Neural cell (in vitro differentiated cells): ENCODE results near the gene KRT35.

Experiments used
- EP300 ChIP-seq: fragments of 450-650 bp; conservative IDR thresholded peaks from 2 replicates; pipeline ENCODE4 v1.6.1; 2014; ENCODE audit warnings: antibody characterized with exemption, mild to moderate bottlenecking, moderate library complexity; ENCODE audit not compliant: poor library complexity, severe bottlenecking
- EZH2 ChIP-seq: fragments of 200-600, 300-800 bp; shearing (Covaris generic), sonication (generic); IDR thresholded peaks from 2 replicates; pipeline ENCODE4 v1.6.1; 2014; ENCODE audit warnings: antibody characterized with exemption, low read length, borderline replicate concordance, mild to moderate bottlenecking; ENCODE audit not compliant: insufficient read depth, poor library complexity, severe bottlenecking
- POLR2AphosphoS5 ChIP-seq: IDR thresholded peaks from 2 replicates; pipeline ENCODE4 v1.6.1; 2012
- REST ChIP-seq: IDR thresholded peaks from 2 replicates; pipeline ENCODE4 v1.6.1; 2012; ENCODE audit warnings: borderline replicate concordance
- SMC3 ChIP-seq: fragments of 450-650 bp; conservative IDR thresholded peaks from 2 replicates; pipeline ENCODE4 v1.6.1; 2014; ENCODE audit warnings: antibody characterized with exemption, mild to moderate bottlenecking, moderate library complexity; ENCODE audit not compliant: poor library complexity
- TAF1 ChIP-seq: IDR thresholded peaks from 2 replicates; pipeline ENCODE4 v1.6.1; 2012; ENCODE audit warnings: low read depth
- TF ChIP-seq, protein P1 (sequence below): fragments of 450-650 bp; IDR thresholded peaks from 2 replicates; pipeline ENCODE4 v1.5.1; 2014; ENCODE audit warnings: antibody characterized with exemption, mild to moderate bottlenecking, moderate library complexity; ENCODE audit not compliant: poor library complexity, severe bottlenecking

- TF ChIP-seq, protein P1, sequence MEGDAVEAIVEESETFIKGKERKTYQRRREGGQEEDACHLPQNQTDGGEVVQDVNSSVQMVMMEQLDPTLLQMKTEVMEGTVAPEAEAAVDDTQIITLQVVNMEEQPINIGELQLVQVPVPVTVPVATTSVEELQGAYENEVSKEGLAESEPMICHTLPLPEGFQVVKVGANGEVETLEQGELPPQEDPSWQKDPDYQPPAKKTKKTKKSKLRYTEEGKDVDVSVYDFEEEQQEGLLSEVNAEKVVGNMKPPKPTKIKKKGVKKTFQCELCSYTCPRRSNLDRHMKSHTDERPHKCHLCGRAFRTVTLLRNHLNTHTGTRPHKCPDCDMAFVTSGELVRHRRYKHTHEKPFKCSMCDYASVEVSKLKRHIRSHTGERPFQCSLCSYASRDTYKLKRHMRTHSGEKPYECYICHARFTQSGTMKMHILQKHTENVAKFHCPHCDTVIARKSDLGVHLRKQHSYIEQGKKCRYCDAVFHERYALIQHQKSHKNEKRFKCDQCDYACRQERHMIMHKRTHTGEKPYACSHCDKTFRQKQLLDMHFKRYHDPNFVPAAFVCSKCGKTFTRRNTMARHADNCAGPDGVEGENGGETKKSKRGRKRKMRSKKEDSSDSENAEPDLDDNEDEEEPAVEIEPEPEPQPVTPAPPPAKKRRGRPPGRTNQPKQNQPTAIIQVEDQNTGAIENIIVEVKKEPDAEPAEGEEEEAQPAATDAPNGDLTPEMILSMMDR = no peak
- no peak for TF ChIP-seq REST
- TF ChIP-seq POLR2AphosphoS5 = no peak
- TF ChIP-seq SMC3 = no peak
- TF ChIP-seq EP300 = no peak
- TF ChIP-seq EZH2 = no peak
- no peak for TF ChIP-seq TAF1
Observed at GRCh38 chr17:41478237-41478636, 2.7 kb downstream of the KRT35 start.
